A204.1 (cell line): ENCODE data around the gene ARHGAP15.

Experiments used
- FAIRE-seq: peaks from 2 replicates; lab custom pipeline; 2012; peaks lifted over from hg19 to GRCh38; lab: Jason Lieb, UNC

The ARHGAP15 gene

DNA sequence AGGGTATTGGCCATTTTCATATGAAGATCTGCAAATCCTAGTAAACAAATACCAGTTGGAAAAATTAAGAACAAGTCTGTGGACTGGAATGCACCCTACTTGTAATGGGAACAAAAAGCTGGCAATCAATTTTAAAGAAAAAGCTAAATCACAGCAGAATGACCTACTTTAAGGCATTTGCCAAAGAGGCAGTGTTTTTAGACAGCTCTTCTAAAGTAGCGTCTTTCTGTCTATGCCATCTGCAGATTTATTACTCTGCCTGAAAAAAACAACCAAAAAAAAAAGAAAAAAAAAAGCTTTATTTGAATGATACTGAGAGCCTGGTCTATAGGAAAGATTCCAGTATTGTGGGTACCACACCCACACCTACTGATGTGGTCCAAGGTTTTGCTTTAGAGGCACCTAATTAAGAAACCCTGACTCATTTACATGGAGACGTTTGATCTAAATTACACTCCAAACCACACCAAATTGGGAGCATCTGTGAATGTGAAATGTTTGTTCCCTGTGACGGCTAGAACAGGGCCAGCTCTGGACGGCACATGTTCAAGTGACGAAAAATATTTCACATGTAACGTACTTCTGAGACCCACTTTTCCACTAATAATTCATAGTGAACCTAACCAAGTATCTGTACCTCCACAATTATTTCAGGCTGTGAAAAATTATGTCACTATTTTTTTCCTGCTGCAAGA lies 597.1 kb downstream of the ARHGAP15 start:
- FAIRE-seq = no peak

DNA sequence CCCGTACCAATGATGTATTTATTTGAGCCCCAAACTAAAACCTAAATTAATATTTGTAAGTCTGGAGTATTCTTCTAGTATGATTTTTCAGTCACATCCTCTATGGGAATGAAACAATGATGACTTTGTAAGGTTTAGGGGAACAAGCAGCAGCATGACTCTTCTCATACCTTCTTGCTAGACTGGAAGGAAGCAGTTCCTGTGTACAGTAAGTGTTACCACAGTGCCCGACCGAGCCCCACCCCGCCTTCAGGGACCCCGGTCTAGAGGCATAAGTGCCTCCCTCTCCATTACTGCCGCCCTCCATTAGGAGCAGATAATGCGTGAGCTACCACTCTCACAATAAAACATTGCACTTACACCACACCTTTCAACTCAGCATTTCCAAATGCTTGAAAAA lies 599.3 kb downstream of the ARHGAP15 start:
- no peak for FAIRE-seq

DNA sequence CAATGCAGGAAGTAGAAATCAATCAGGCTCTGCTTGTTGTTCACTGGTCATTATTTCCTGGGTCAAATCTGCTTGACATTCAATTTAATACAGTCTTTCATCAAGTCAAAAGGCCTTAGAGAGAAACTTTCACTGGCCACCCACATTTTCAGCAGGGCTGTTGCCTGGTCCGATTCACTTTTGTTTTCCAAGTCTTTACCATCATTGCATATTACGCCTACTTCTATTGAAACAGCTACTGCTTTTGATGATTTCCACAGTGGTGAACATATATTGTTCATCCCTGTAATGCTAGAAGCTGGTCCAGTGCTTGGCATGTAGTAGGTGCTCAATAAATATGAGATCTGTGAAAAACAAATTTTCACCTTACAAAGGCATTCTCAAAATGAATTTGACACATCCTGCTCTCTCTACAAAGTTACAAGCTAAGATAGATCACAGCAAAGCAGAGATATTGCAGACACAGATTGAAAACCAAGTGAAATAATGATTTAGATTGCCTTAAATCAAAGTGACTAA lies 600.1 kb downstream of the ARHGAP15 start:
- no peak for FAIRE-seq

DNA sequence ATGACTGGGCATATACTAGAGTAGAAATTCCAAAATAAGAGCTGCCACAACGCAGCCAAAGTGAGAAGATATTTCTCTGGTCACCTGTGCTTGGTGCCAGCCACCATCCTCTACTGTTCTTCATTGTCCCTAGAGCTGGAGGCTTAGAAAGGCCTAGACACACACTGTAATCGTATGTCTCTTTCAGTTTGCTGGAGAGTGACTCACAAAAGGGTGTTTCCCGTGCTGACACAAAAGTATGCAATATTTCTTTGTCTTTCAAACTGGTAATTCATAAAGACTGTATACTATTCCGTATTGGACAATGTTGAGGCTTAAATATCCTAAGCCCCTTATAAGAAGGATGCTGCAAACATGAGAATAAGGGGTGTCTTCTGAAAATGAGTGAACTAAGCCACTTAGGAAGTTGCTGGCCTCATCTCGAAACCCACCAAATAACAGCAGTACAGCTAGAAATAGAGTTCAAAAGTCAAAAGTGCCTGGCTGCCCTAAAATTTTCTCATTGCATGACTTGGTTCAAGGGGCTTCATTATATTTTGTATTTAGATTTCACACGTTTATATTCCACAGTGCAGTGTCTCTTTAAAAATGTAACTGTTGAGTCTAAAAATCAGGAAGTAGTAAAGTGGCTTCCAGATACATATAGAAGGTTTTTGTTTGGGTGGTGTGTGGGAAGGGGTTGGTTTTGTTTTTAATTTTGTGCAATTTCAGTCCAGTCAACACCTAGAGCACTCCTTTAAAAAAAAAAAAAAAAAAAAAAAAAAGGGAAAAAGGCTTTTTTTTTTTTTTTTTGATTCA lies 601.1 kb downstream of the ARHGAP15 start:
- FAIRE-seq = no peak

DNA sequence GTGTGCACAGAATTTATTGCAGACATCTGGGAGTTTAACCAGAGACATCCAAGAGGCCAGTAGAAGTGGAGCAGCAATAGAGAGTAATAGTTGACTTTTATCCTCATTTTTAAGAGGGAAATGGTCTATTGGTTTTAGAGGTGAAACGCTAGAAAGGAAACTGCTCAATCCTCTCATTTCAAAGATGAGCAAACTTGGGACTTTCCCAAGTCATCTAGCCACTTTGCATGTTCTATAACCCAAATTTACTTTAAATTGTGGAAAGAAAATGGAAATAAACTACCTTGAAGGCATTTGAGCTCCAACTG lies 601.7 kb downstream of the ARHGAP15 start:
- FAIRE-seq = no peak

DNA sequence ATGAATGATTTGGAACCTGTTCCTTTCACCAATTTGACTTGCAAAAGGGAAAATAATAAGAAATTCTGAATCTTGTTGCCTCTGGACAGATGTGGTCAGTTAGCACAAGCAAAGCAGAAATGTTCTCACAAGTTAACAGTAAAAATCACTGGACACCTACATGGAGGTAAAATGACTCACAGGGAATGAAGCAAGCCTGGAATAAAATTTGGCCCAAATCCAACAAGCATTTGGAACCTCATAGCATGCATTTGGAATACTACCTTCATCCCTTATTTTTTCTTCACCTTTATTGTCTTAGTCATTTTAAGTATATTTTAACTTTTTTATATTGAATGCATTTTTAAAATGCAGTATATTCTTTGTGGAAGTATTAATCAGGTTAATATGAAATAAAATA lies 602.9 kb downstream of the ARHGAP15 start:
- no peak for FAIRE-seq

DNA sequence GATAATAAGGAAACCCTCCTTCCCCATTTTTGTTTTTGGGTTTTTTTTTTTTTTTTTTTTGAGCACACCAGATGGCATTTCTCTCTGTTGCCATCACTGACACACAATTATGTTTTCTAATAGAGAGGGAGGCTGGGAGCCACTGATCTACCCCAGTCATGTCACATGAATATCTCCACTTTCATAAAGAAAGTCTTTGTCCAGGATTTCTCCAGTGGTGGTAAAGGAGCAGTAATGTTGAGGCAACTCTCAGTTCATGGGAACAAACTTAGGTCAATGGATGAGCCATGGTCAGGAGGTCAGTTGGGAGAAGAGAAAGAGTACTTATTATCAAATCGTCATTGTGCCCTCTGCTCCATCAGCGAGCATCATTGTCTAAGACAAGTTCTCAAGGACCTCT lies 603.7 kb downstream of the ARHGAP15 start:
- no peak for FAIRE-seq

DNA sequence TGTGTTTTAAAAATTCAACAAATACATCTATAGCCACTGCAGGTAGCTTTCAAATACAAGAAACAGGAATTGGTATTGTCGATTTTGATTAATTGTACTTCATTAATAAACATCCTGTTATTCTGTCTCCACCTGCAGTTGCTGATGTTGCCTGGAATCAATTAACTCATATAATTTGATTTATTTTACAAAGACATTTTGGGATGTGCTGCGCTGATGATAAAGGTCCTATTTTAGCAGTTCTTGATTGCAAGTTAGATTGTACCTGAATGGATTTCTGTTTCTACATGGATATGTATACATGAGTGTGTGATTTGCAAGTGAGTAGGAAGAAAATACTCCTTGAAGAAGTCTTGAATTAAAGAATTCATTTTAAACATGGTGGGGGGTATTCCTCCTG lies 605.3 kb downstream of the ARHGAP15 start:
- no peak for FAIRE-seq

DNA sequence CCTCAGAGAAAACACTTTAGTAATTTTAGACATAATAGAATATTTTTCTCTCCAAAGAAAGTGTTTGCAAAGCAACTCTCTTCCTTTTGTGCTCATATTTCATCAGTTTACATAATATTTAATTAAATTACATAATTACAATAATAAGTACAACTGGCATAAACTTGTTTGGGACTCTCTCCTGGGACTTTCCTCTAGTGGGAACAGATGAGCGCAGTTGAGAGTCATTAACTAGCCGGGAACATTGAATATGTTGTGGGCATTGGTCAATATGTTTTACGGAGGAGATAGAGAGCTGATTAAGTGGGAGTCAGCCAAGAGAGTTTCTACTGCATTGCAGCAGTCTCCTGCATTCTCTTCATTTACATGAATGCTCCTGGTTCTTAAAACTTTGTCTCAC lies 607.7 kb downstream of the ARHGAP15 start:
- no peak for FAIRE-seq

DNA sequence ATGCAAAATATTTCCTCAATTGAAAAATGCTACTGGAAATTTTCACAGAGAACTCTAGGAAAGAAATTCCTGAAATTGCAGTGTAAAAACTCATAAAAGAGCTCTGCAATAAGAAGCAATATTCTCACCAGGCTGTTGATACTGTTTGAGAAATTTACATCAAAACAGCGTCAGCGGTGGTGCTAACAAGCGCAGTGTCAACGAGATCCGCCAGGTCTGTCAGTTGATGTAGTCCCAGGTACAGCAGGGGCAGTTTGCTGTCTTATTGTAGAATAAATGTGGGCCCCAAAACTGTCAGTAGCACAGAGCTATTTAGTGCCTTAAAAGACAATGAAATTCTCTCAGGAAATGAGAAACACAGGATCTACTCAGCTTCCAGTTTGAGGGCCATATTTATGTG lies 611.2 kb downstream of the ARHGAP15 start:
- no peak for FAIRE-seq

DNA sequence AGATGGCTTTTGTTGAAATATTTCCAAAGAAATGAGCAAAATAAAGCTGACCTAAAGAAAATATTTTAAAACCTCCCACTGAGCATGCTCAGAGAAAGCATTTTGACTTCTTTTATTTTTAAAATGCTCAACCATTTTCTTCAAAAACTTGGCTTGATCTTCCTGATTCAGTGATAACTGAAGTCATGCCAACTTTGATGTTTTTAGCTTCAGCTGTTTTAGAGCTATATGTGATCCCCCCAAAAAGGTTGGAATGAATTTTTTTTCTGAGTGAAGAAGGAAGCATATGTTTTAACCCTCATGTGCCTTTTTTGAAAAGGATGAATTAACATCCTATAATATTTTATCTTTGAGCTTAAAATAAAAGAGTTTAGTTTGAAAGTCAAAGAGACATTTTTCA lies 612.0 kb downstream of the ARHGAP15 start:
- FAIRE-seq = no peak

DNA sequence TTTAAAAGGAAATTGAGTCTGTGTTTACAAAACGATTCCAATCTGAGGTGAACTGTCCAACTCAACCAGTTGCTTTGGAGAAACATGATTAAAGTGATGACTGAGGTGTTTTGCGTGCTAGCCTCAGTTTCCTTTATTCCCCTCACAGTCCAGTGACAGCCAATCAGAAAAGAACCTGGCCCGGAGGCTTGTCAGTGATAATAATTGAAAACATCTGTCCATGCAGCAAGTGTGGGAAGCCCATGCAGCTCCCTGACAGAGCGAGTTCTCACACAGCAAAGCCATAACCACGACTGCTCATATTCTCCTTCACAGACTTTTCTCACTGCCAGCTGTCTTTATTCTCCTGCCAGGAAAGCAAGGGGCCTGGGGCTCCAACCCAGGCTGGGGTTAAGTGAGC lies 613.4 kb downstream of the ARHGAP15 start:
- no peak for FAIRE-seq

DNA sequence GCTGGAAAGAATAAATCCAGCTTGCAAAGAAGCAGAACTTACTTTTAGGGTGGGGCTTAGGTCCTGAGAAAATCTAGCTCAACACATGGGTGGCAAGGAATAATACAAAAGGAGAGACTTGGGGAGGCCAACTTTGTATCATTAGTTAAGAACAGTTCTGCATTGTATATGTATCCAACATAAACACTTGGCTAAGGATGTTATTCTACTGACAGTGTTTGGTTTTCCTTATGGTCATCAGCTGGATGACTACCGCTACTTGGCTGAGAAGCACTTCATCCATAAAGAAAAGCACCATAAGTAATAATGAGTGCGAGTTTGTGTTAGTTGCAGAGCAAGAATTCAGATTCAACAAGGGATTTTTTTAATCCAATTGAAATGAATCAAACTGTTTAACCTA lies 614.9 kb downstream of the ARHGAP15 start:
- no peak for FAIRE-seq

DNA sequence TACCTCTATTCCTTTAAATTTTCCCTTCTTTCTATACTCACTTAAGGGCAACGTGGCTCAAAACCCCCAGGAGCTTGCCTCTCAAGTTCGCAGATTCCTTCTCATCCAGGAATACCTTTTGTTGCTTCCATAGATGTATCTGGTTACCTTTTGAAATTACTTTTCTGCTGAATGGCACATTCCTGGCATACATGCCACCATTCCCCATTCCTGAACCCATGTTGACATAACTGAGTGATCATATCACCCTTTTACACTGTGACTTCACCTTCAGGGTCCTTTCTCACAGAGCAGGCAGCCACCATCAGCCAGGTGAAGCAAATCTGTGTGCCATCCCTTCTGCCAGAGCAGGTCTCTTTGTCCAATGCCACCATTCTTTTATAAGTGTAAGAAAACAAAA lies 615.8 kb downstream of the ARHGAP15 start:
- FAIRE-seq = no peak

DNA sequence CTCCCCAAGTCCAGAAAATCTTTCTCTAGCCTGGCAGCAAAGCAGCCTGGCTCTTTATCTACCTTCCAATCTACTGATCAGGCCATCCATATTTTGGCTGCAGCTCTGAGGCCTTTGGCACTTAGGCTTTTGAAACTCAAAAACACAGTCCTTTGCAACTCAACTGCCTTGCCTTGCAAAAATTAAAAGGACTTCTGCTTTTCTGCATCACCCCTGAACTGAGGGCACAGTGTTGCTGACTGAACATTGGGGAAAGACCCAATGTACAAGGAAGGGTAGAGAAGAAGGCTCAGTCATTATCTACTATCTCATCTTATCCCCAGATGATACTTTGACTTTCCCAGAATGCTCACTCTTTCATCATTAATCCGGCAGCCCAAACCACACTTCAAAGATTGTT lies 625.5 kb downstream of the ARHGAP15 start:
- no peak for FAIRE-seq

DNA sequence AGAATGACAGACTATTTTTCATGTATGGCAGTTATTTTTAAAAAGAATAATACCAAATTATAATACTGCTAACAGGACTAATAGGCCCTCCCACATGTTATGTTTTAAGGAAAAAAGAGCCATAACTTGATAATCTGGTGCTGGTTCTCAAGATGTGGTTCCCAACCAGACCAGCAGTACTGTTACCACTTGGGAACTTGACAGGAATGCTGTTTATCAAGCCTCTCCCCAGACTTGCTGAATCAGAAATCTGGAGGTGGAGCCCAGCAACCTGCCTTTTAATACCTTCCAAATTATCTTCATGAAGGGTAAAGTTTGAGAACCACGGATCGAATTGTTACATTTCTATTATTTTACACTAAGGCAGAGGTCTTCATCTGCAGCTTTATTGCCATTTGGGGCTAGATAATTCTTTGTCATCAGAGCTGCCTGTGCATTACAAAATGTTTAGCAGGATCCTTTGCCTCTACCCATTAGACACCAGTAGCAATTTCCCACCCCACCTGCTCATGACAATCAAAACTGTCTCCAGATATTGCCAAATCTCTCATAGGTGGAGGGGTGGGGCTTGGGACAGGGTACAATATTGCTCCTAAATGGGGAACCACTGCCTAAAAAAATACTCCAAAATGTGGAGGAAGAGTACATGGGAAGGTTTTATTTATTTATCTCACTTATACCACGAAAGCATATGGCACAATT lies 629.6 kb downstream of the ARHGAP15 start:
- no peak for FAIRE-seq

DNA sequence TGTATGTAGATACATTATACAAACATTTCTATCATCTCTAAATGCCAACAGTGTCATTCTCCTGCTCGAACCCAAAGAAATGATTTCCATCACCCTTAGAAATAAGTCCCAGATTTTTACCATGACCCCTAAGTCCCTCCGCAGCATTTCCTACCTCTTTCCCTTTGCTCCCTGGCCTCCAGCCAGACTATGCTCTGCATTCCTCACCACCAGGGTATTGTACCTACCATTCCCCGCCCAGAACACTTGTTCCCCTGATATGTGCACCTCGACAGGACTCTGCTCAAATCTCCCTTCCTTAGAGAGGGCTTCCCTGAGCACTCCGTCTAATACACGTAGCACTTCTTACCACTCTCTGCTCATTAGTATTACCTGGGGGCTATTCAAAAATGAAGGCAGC lies 630.2 kb downstream of the ARHGAP15 start:
- FAIRE-seq = no peak

DNA sequence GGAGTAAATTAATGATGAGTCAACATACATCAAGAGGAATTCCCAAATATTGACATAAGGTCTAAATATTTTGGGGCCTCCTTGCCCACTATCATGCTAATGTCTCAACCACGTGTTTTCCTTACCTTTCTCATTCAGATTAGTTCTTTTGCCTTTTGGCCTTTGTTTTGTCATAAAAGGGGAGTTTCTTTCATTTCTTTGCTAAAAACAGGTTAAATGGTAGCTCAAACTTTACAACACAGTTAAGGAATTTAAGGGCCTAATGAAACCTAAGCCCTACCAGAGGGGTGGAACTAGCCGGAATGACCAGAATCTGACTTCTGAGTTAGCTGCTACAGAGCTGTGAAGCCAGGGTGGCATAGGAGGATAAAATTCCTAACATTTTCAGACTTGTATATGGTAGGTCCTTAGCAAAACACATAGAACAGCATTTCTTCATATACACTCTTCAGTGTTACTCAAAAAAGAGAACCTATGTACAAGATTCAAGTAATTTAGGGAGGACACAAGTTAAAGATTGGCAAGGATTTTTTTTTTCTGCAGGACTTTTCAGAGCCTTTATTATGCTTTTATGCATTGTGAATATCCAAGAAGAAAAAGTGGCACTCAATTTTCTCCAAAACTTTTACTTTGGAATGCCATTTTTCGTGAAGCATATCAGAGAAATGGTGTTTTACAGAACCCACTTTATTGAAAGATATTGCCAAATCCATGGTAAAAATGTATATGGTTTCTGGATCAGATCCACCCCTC lies 633.1 kb downstream of the ARHGAP15 start:
- FAIRE-seq = no peak

DNA sequence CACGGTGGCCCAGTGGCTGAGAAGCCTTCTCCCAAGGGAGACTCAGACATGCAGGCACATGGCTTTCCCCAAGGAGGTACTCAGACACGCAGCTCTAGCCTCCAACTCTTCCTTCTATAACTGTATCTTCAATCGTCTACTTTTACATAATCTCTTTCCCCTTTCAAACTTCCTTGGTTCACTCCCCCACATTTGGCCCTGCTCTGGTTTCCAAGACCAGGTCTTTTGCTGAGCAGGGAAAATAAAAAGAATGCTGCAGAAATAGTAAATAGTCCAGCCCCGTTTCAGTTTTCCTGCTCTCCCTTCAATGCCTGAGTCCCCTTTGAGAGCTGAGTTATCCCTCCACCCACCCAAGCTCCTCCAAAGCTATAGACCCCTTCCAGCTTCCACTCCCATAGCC lies 635.0 kb downstream of the ARHGAP15 start:
- FAIRE-seq = no peak

DNA sequence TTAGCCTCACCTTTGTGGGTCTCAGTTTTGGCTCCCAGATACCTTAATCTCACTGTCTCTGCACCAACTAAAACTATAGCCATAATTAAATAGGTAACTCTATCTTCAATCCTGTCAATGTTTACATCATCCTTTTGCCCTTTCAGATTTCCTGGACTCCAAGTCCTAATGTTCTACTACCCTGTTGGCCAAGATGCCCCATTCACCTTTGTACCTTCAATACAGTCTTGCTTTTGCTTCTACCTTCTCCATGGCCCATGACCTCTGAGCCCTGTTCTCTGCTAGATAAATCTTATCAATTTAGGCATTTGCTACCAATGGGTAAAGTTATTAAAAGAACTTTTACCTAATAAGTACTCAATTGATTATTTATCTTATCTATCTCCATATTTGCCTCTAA lies 635.5 kb downstream of the ARHGAP15 start:
- no peak for FAIRE-seq

DNA sequence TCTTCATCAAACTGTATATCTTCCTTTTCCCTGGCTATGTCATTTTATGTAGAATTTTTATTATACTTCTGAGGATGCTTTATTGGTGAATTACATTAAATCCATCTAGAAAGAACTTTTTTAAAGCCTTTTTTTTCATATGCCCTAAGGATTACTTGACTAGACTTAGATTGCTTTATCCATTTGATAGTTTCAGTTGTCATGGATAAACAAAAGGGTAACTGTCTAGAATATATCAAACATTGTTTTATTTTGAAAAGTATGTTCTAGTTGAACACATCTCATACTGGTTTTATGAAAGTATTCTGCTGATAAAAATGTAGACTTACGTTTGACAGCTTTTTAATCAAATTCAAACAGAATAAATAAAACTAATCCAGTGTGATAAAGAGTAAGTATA lies 639.8 kb downstream of the ARHGAP15 start:
- FAIRE-seq = no peak

DNA sequence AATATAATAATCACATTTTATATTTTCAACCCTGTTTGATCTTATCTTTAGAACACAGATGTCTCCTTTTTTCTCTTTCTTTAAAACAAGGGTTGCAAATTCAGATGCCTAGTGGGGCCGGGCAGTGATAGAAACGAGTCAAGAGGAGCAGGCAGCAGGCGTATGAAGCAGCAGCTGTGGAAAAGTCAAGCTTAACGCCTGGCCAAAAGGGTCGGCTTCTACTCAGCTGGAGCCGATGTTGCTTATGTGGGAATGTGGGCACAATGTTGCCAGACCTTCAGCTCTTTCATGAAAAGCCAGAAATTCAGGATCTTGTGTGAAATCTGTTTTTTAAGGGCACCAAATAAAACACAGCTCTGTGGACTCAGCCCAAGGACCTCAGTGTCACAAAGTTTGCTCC lies 642.7 kb downstream of the ARHGAP15 start:
- no peak for FAIRE-seq
